Astrocyte of the cerebellum (primary cell): ENCODE data around the gene TMEM170B.

Experiments used
- DNase-seq: peaks from one replicate; pipeline ENCODE4 v3.0.0-alpha.2; 2011; ENCODE audit warnings: low read depth
- H3K4me3 ChIP-seq: 2 replicates; pipeline ENCODE4 v1.5.1; 2011; ENCODE audit warnings: mild to moderate bottlenecking, low read depth, low read length, moderate library complexity
- in situ Hi-C: cut with HindIII; loops from 2 replicates; pipeline ENCODE4 v1.10.0; 2017; ENCODE audit warnings: low sequenced_read_pairs
- TF ChIP-seq, protein P1 (sequence below): IDR thresholded peaks from 2 replicates; pipeline ENCODE4 v1.5.1; 2012; ENCODE audit warnings: low read length, low read depth, moderate library complexity, mild to moderate bottlenecking; ENCODE audit errors: missing control alignments

Gene TMEM170B

DNA sequence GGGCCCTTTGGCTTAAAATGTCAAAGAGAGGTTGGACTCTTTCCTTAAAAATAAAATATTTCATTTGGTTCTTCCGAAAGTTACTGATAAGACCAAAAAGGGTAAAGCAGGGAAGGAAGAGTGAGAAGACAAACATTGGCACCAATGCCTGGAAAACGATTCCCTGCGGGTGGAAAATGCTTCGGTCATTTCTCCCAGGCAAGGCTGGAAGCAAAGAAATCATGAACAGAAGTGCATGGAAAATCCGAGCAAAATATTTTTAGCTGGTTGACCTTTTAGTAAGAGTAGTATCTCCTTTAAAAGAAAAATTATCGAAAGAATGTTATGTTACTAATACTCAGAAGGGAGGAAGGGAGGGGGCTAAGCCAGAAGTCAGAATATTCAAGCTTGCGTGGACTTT, 62.7 kb downstream of the TMEM170B start:
- H3K4me3 ChIP-seq: no peak overlapping the region
- TF ChIP-seq, protein P1, sequence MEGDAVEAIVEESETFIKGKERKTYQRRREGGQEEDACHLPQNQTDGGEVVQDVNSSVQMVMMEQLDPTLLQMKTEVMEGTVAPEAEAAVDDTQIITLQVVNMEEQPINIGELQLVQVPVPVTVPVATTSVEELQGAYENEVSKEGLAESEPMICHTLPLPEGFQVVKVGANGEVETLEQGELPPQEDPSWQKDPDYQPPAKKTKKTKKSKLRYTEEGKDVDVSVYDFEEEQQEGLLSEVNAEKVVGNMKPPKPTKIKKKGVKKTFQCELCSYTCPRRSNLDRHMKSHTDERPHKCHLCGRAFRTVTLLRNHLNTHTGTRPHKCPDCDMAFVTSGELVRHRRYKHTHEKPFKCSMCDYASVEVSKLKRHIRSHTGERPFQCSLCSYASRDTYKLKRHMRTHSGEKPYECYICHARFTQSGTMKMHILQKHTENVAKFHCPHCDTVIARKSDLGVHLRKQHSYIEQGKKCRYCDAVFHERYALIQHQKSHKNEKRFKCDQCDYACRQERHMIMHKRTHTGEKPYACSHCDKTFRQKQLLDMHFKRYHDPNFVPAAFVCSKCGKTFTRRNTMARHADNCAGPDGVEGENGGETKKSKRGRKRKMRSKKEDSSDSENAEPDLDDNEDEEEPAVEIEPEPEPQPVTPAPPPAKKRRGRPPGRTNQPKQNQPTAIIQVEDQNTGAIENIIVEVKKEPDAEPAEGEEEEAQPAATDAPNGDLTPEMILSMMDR: no peak
- no peak for DNase-seq
- in situ Hi-C loops: no loop called here

- in situ Hi-C loops: no loop called here
- no peak for DNase-seq
- TF ChIP-seq, protein P1: no peak
- H3K4me3 ChIP-seq: no peak overlapping the region
Measured at GRCh38 chr6:11601776-11602605, 64.4 kb downstream of the TMEM170B start.

- TF ChIP-seq, protein P1: no peak
- DNase-seq: no peak
- H3K4me3 ChIP-seq: no peak overlapping the region
- in situ Hi-C loops: no loop called here
Measured at GRCh38 chr6:11604215-11604614, 66.7 kb downstream of the TMEM170B start.

DNA sequence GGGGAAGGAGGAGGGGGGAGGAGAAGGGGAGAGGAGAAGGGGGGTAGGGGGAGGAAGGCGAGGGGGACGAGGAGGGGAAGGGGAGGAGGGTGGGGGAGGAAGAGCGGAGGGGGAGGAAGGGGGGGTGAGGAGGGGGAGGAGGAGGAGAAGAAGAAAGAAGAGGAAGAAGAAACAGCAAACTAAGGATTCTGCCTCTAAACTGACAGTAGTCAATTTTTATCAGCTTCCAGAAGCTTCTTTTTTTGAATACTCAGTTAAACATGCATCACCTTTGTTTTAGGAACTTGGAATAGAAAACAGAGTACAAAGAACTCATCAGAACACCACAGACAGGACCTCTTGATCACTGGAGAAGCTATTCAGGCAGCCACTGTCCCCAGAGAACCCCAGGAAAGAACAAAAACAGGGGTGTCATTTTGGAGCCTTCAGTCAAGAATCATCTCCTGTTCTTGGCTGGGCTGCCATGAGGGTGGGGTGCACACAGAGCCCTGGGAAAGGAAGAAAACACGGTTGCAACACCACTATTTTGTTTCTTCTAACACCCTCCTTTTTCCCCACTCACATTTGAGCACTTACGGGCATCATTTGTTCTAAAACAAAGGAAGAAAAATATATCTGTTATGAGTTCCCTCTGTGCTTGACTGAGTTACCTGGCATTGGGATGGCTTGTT, 67.4 kb downstream of the TMEM170B start:
- no peak for DNase-seq
- TF ChIP-seq, protein P1: no peak
- H3K4me3 ChIP-seq: no peak overlapping the region
- in situ Hi-C loops: no loop called here

- H3K4me3 ChIP-seq: no peak overlapping the region
- TF ChIP-seq, protein P1: no peak
- in situ Hi-C loops: no loop called here
- no peak for DNase-seq
Measured at GRCh38 chr6:11605507-11605905, 68.0 kb downstream of the TMEM170B start.

DNA sequence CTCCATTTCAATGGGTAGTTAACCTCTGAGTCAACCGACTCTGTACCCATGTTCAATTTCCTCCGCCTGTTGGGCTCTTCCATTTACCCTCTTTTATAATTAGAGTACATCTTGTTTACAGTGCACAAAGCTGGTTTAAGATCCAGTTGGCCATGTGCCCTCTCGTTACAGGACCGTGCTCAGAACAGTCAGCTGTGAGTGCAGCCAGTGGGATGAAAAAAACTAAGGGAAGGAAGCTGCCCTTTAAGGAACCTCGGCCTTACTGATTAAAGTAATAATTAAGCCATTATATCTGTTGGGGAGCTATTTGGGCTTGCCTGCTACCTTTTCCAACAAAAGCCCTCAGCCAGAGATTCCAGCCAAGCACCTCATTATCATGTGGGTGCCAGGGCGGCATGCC, 68.8 kb downstream of the TMEM170B start:
- in situ Hi-C loops: no loop called here
- no peak overlapping the region for H3K4me3 ChIP-seq
- no peak for DNase-seq
- TF ChIP-seq, protein P1: no peak
